Left ventricle myocardium inferior (tissue), 1 donor: ENCODE data around the gene PNKD. TPM values are rescaled to one million over a fixed set of nuclear protein-coding genes. Genes with fewer than 3 reads are reported as not detected.

Experiments
- DNase-seq: peaks from one replicate; pipeline ENCODE4 v3.0.0-alpha.2; 2020
- H3K27ac ChIP-seq: fragments of 200-600 bp; replicated peaks from 2 replicates; pipeline ENCODE4 v1.8.0; 2021
- H3K27me3 ChIP-seq: fragments of 200-600 bp; 2 replicates; pipeline ENCODE4 v1.8.0; 2021; ENCODE audit warnings: low read depth
- H3K36me3 ChIP-seq: fragments of 200-600 bp; 2 replicates; pipeline ENCODE4 v1.8.0; 2021
- H3K4me1 ChIP-seq: fragments of 200-600 bp; 2 replicates; pipeline ENCODE4 v1.8.0; 2021
- H3K4me3 ChIP-seq: fragments of 200-600 bp; 2 replicates; pipeline ENCODE4 v1.8.0; 2021; ENCODE audit warnings: mild to moderate bottlenecking, moderate library complexity
- H3K9me3 ChIP-seq: fragments of 200-600 bp; replicated peaks from 2 replicates; pipeline ENCODE4 v1.8.0; 2021
- intact Hi-C: fragments of 100-400 bp; cut with micrococcal nuclease; formaldehyde crosslinking; loops from one replicate; pipeline ENCODE4 v1.11.0; 2022
- total RNA-seq: library from RNA; stranded (reverse); fragmentation: NEBNext Ultra II Directional; extraction: Animal tissue kit (Norgen Biotek cat#: 25700); gene quantifications from one replicate; pipeline ENCODE4 v1.2.1, GENCODE V29; 2021
- TF ChIP-seq, protein P1 (sequence below): fragments of 200-600 bp; IDR thresholded peaks from 2 replicates; pipeline ENCODE4 v1.8.0; 2021; ENCODE audit warnings: antibody characterized with exemption, mild to moderate bottlenecking, borderline replicate concordance
- donor health status: DM: no; HTN: yes; CAD: no; lungs with severe emphysema.

The PNKD gene
- total RNA-seq, 1 donor from 2014 or later, result 75.4 TPM

DNA sequence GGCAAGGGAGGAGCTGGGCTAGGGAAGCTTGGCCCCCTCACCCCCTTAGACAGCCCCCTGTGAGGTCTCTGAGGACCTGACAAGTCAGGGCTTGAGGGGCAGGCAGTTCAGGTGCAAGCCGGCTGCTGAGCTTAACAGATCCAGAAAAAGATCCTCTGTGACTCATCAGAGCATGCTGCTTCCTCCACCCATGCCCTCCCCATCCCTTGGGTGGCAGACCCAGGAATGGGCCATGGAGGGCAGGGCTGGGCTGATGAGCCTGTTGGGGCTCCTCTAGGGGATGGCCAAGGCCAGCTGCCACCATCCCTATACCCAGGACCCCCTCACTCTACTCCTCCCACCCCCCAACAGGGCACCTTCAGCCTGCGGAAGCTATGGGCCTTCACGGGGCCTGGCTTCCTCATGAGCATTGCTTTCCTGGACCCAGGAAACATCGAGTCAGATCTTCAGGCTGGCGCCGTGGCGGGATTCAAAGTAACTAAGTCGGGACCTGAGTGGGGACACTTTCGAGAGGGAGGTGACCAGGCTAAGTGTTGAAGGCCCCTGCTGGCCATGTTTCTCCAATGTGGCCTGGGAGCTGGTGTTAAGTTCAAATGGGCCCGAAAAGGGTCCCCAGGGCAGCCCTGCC lies 113.7 kb downstream of the PNKD start:
- no peak for DNase-seq
- Histone ChIP-seq H3K4me1 (peaks cover 17% of the 10 kb centered on the region), H3K9me3 (no peaks in the 10 kb centered on the region), H3K27me3 (no peaks in the 10 kb centered on the region), H3K4me3 (no peak overlapping the region), H3K27ac (no peak overlapping the region), H3K36me3 (no peaks in the 10 kb centered on the region)
- intact Hi-C loops, result no loop called here
- TF ChIP-seq, protein P1, sequence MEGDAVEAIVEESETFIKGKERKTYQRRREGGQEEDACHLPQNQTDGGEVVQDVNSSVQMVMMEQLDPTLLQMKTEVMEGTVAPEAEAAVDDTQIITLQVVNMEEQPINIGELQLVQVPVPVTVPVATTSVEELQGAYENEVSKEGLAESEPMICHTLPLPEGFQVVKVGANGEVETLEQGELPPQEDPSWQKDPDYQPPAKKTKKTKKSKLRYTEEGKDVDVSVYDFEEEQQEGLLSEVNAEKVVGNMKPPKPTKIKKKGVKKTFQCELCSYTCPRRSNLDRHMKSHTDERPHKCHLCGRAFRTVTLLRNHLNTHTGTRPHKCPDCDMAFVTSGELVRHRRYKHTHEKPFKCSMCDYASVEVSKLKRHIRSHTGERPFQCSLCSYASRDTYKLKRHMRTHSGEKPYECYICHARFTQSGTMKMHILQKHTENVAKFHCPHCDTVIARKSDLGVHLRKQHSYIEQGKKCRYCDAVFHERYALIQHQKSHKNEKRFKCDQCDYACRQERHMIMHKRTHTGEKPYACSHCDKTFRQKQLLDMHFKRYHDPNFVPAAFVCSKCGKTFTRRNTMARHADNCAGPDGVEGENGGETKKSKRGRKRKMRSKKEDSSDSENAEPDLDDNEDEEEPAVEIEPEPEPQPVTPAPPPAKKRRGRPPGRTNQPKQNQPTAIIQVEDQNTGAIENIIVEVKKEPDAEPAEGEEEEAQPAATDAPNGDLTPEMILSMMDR, result no peak

DNA sequence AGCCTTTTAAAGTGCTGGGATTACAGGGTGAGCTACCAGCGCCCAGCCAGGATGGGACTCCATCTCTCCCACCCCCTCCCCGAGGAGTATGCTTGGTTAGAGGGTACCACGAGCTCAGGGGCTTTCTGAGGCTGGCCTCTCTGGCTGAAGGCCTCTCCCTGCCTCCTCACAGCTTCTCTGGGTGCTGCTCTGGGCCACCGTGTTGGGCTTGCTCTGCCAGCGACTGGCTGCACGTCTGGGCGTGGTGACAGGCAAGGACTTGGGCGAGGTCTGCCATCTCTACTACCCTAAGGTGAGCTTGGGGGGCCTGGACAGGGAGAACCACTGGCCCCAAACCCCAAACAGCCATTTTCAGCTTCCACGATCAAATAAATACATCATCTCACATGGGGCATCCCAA lies 114.7 kb downstream of the PNKD start:
- peaks cover 17% of the 10 kb centered on the region for H3K4me1 ChIP-seq
- TF ChIP-seq, protein P1, result no peak
- no peak for DNase-seq
- H3K27me3 ChIP-seq, result no peaks in the 10 kb centered on the region
- no peak overlapping the region for H3K27ac ChIP-seq
- H3K36me3 ChIP-seq, result no peaks in the 10 kb centered on the region
- no peak overlapping the region for H3K4me3 ChIP-seq
- intact Hi-C loops, result no loop called here
- no peaks in the 10 kb centered on the region for H3K9me3 ChIP-seq

DNA sequence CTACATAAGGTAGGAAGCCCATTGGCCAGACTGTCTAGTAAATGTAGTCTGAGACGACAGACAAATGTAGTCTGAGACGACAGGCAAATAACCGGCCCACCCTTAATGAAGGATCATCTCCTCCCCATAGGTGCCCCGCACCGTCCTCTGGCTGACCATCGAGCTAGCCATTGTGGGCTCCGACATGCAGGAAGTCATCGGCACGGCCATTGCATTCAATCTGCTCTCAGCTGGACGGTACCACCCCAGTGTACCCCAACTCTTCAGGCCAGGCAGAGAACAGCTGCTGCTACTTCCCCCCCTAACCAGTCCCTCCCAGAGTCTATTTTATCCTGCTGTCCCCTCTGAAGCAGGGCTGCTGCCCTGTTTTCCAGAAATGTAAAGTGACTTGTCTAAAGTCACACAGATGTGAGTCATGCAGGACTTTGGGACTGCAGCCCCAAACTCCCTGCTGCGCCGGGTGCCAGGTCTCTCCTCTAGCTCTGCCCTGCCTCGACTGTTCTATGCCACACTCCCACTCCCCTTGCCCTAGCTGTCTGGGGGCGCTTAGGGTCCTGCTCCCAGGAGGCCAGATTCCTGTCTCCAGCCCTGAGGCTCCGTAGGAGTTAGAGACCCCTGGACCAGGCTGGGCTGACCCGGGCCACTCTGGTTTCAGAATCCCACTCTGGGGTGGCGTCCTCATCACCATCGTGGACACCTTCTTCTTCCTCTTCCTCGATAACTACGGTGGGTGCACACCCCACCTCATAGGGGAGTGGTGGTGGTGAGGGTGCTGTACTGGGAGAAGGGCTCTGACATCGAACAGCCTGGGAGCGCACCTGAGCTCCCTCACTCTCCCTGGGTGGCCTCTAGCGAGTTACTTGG lies 116.4 kb downstream of the PNKD start:
- intact Hi-C loops, result no loop called here
- H3K36me3 ChIP-seq, result no peaks in the 10 kb centered on the region
- H3K27ac ChIP-seq, result peak overlapping the region; percentile 51
- H3K9me3 ChIP-seq, result no peaks in the 10 kb centered on the region
- TF ChIP-seq, protein P1, result no peak
- no peaks in the 10 kb centered on the region for H3K27me3 ChIP-seq
- peak overlapping the region; percentile 62 for H3K4me3 ChIP-seq
- DNase-seq, result no peak
- peaks cover 17% of the 10 kb centered on the region for H3K4me1 ChIP-seq

DNA sequence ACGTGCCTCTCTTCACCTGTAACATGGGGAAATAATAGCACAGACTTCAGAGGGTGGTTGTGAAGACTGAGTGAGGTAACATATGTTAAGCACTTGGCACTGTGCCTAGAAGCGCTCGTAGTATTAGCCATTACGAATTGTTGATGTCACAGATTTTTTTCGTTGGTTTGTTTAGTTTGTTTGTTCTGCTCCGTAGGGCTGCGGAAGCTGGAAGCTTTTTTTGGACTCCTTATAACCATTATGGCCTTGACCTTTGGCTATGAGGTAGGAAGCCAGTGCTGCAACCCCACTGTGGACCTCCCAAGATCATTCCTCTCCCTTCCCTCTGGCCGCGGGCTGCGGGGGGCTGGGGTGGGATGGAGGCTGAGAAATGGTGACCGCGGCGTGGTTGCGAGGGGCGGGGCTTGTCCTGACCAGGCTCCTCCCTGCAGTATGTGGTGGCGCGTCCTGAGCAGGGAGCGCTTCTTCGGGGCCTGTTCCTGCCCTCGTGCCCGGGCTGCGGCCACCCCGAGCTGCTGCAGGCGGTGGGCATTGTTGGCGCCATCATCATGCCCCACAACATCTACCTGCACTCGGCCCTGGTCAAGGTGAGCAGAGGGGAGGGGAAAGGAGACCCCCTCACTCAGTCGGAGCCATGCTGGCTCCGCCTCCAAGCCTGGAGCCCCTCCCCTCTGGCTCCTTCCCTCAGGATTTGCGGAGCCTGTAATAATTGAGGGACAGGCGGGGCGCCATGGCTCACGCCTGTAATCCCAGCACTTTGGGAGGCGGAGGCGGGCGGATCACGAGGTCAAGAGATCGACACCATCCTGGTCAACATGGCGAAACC lies 117.3 kb downstream of the PNKD start:
- Histone ChIP-seq H3K27me3 (no peaks in the 10 kb centered on the region), H3K9me3 (no peaks in the 10 kb centered on the region), H3K4me3 (peak overlapping the region; percentile 62), H3K4me1 (peaks cover 17% of the 10 kb centered on the region), H3K27ac (peak overlapping the region; percentile 51), H3K36me3 (no peaks in the 10 kb centered on the region)
- TF ChIP-seq, protein P1, result no peak
- no peak for DNase-seq
- intact Hi-C loops, result no loop called here
